Kidney (tissue), 14 donors: ENCODE measurements around the gene DENND1B. TPM values are rescaled to one million over a fixed set of nuclear protein-coding genes. Genes with fewer than 3 reads are reported as not detected.

Experiments used
- DNase-seq, 5 donors: peaks; one replicate each; pipeline ENCODE4 v3.0.0-alpha.2; 2013 to 2020
- FAIRE-seq: peaks from 2 replicates; lab custom pipeline; 2012; peaks lifted over from hg19 to GRCh38; lab: Jason Lieb, UNC
- H3K27ac ChIP-seq, 2 donors: one replicate each; pipeline ENCODE4 v1.7.0; 2013; ENCODE audit warnings: low read depth in 2 of 2, low read length in 2 of 2, inconsistent platforms in 1 of 2
- H3K27me3 ChIP-seq: one replicate; pipeline ENCODE4 v1.7.1; 2013; ENCODE audit warnings: low read length, inconsistent platforms; ENCODE audit not compliant: control insufficient read depth, insufficient read depth
- H3K36me3 ChIP-seq, 3 donors: one replicate each; pipeline versions ENCODE4 v1.7.0 to v1.7.1; 2013; ENCODE audit warnings: low read length in 3 of 3, control low read depth in 1 of 3, inconsistent platforms in 1 of 3; ENCODE audit not compliant: insufficient read depth in 3 of 3, control insufficient read depth in 2 of 3
- H3K4me1 ChIP-seq, 3 donors: one replicate each; pipeline versions ENCODE4 v1.7.0 to v1.7.1; 2013; ENCODE audit warnings: low read length in 3 of 3, inconsistent platforms in 1 of 3, low read depth in 1 of 3; ENCODE audit not compliant: control insufficient read depth in 2 of 3, insufficient read depth in 2 of 3
- H3K4me3 ChIP-seq, 3 donors: one replicate each; pipeline versions ENCODE4 v1.7.0 to v1.8.1; 2013; ENCODE audit warnings: low read length in 3 of 3, control low read depth in 1 of 3, inconsistent platforms in 1 of 3
- H3K9ac ChIP-seq, 3 donors: one replicate each; pipeline versions ENCODE4 v1.7.0 to v1.7.1; 2013; ENCODE audit warnings: low read length in 3 of 3, control low read depth in 1 of 3, inconsistent platforms in 1 of 3
- H3K9me3 ChIP-seq, 3 donors: one replicate each; pipeline versions ENCODE4 v1.7.0 to v1.7.1; 2013; ENCODE audit warnings: low read length in 3 of 3, control low read depth in 1 of 3, inconsistent platforms in 1 of 3; ENCODE audit not compliant: control insufficient read depth in 2 of 3, insufficient read depth in 1 of 3
- intact Hi-C: fragments of 100-400 bp; cut with DNase I; formaldehyde crosslinking; loops from one replicate; pipeline ENCODE4 v1.11.1; 2022
- polyA plus RNA-seq: library from polyadenylated mRNA; stranded (reverse); fragments of 350-450 nt; fragmentation: Illumina TruSeq; extraction: RNeasy Lipid Tissue Mini Kit (QIAGEN cat#74804); gene quantifications from one replicate; pipeline ENCODE4 v1.2.3, GENCODE V29; 2014; ENCODE audit warnings: low read depth, low replicate concordance; ENCODE audit not compliant: insufficient read depth
- total RNA-seq: library from RNA; stranded (reverse); fragmentation: NEBNext Ultra II Directional; extraction: Animal tissue kit (Norgen Biotek cat#: 25700); gene quantifications from one replicate; pipeline ENCODE4 v1.2.1, GENCODE V29; 2021
- TF ChIP-seq, protein P1 (sequence below): IDR thresholded peaks from 3 replicates; pipeline ENCODE4 v1.5.1; 2012; ENCODE audit warnings: mild to moderate bottlenecking, moderate library complexity, borderline replicate concordance; ENCODE audit not compliant: insufficient read depth; ENCODE audit errors: extremely low read depth
- donor health status: control.
- donor health status: control.
- donor health status: control.
- donor health status: control.
- donor health status: control.
- donor health status: DM: yes; HTN: yes; CAD: no.
- donor health status: Normal renal cell carcinoma (clear cell type).

DENND1B gene
- total and polyA plus RNA-seq, 2 donors from 2014 or later, result 3.1 to 20.6 TPM

DNA sequence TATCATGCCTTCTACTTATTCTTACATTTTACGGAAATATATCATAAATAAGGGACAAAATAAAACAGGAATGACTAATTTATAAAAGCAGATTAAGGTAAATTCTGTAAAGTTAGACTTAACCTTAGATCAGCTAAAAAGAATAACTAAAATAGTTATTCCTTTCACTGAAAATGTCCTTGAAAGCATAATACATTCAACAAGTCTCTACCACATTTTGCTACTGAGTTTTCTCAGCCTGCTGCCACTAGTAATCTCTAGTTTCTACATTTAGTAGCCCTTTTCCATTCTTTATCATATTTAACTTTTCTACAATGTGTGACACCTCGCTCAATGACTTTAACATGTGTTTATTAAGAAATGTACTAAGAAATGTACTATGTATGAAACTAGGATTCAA, 89.0 kb downstream of the DENND1B start:
- Histone ChIP-seq H3K4me3 (no peak overlapping the region), H3K27ac (no peak overlapping the region), H3K36me3 (no peaks in the 10 kb centered on the region), H3K4me1 (no peaks in the 10 kb centered on the region), H3K27me3 (no peaks in the 10 kb centered on the region), H3K9ac (no peak overlapping the region), H3K9me3 (peaks cover 0 to 11% (median 0%) of the 10 kb centered on the region in 3 donors)
- TF ChIP-seq, protein P1, sequence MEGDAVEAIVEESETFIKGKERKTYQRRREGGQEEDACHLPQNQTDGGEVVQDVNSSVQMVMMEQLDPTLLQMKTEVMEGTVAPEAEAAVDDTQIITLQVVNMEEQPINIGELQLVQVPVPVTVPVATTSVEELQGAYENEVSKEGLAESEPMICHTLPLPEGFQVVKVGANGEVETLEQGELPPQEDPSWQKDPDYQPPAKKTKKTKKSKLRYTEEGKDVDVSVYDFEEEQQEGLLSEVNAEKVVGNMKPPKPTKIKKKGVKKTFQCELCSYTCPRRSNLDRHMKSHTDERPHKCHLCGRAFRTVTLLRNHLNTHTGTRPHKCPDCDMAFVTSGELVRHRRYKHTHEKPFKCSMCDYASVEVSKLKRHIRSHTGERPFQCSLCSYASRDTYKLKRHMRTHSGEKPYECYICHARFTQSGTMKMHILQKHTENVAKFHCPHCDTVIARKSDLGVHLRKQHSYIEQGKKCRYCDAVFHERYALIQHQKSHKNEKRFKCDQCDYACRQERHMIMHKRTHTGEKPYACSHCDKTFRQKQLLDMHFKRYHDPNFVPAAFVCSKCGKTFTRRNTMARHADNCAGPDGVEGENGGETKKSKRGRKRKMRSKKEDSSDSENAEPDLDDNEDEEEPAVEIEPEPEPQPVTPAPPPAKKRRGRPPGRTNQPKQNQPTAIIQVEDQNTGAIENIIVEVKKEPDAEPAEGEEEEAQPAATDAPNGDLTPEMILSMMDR, result no peak
- DNase-seq (no peak), FAIRE-seq (no peak)
- intact Hi-C loops, result no loop called here

DNA sequence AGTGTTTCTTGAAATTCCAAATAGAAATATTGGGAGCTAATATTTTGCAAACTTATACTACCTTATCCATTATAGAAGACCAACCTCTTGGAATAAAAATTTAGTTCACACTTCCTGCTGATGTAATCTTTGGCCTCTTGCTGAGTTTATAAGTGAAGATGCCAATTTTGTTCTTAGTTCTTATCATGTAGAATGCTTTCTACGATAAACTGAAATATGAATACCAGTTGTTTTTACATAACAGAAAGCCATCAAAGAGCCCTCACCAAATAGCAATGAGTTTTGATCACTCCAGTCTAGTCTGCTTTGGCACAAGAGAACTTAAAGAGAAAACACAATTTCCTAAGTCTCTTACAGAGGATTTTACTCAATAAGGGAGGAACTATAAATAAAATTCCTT, 89.5 kb downstream of the DENND1B start:
- peaks cover 0 to 11% (median 0%) of the 10 kb centered on the region in 3 donors for H3K9me3 ChIP-seq
- no peak overlapping the region for H3K9ac ChIP-seq
- DNase-seq (no peak), FAIRE-seq (no peak)
- TF ChIP-seq, protein P1, result no peak
- H3K27me3 ChIP-seq, result no peaks in the 10 kb centered on the region
- no peaks in the 10 kb centered on the region for H3K36me3 ChIP-seq
- intact Hi-C loops, result no loop called here
- H3K4me1 ChIP-seq, result no peaks in the 10 kb centered on the region
- no peak overlapping the region for H3K27ac ChIP-seq
- H3K4me3 ChIP-seq, result no peak overlapping the region

DNA sequence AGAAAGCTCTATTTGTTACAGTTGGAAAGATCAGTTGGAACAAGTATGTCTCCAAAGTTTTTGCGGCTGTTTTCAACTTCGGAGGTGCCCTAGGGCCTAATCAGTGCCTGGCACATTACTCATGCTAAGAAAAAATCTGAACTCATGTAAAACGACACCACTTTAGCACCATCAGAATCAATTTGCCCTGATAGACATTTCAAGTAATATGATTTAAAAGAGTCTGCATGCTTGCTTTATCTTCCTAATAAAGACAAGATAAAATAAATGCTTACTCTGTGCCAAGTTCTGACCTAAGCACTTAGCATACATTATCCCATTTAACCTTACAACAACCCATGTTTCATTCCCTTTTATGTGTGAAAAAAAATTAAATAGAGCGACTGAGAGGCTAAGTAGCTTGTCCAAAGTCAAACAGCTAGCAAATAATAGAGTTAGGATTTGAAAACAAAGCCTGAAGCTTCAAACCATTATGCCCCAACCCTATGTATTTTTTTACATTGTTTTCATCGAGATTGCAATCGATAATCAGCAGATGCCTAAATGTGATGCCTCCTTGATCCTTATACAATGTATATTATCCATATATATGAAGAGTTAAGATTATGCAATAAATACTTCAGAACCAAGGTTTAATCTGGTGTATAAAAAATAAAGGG, 91.3 kb downstream of the DENND1B start:
- Histone ChIP-seq H3K4me3 (no peak overlapping the region), H3K27ac (no peak overlapping the region), H3K9ac (no peak overlapping the region), H3K4me1 (no peaks in the 10 kb centered on the region), H3K36me3 (no peaks in the 10 kb centered on the region), H3K27me3 (no peaks in the 10 kb centered on the region), H3K9me3 (peaks cover 0 to 10% (median 0%) of the 10 kb centered on the region in 3 donors)
- DNase-seq (no peak), FAIRE-seq (no peak)
- intact Hi-C loops, result no loop called here
- TF ChIP-seq, protein P1, result no peak
